Keratinocyte (primary cell): Measurements from ENCODE around the gene CD69. TPM values are rescaled to one million over a fixed set of nuclear protein-coding genes. Genes with fewer than 3 reads are reported as not detected.

Source experiments
- DNase-seq: peaks from one replicate; pipeline ENCODE4 v3.0.0-alpha.2; 2011; ENCODE audit warnings: low read depth, missing footprints, low spot score
- FAIRE-seq: peaks from 2 replicates; lab custom pipeline; 2011; peaks lifted over from hg19 to GRCh38; lab: Jason Lieb, UNC
- H2AFZ ChIP-seq: 2 replicates; pipeline ENCODE4 v1.6.0; 2012; ENCODE audit warnings: low read length, control low read depth, inconsistent platforms; ENCODE audit not compliant: control insufficient read depth
- H3K27ac ChIP-seq: 2 replicates; pipeline ENCODE4 v1.5.1; 2011; ENCODE audit warnings: low read length; ENCODE audit not compliant: control insufficient read depth, insufficient read depth
- H3K27me3 ChIP-seq: 3 replicates; pipeline ENCODE4 v1.6.0; 2011; ENCODE audit warnings: low read length; ENCODE audit not compliant: control insufficient read depth, insufficient read depth; ENCODE audit errors: extremely low read depth
- H3K36me3 ChIP-seq, 2 experiments: 2 replicates in 1 of 2; 3 replicates in 1 of 2; pipeline ENCODE4 v1.5.1; 2011; ENCODE audit warnings: low read length in 2 of 2, mild to moderate bottlenecking in 1 of 2; ENCODE audit not compliant: control insufficient read depth in 2 of 2, insufficient read depth in 2 of 2; ENCODE audit errors: extremely low read depth in 1 of 2
- H3K4me1 ChIP-seq: 3 replicates; pipeline ENCODE4 v1.5.1; 2011; ENCODE audit warnings: low read length; ENCODE audit not compliant: control insufficient read depth, insufficient read depth; ENCODE audit errors: extremely low read depth
- H3K4me2 ChIP-seq: 3 replicates; pipeline ENCODE4 v1.6.0; 2011; ENCODE audit warnings: low read depth, low read length; ENCODE audit not compliant: control insufficient read depth, insufficient read depth; ENCODE audit errors: extremely low read depth
- H3K4me3 ChIP-seq, 3 experiments: fragments of 200-600 bp in 1 of 3; sonication (generic) in 1 of 3; 2 replicates in 2 of 3; 3 replicates in 1 of 3; pipeline ENCODE4 v1.5.1; 2011 to 2016; ENCODE audit warnings: low read length in 3 of 3, mild to moderate bottlenecking in 3 of 3, control low read depth in 2 of 3, inconsistent platforms in 1 of 3, low read depth in 1 of 3, mixed read lengths in 1 of 3, mixed run types in 1 of 3, moderate library complexity in 1 of 3; ENCODE audit not compliant: control insufficient read depth in 2 of 3, insufficient read depth in 2 of 3; ENCODE audit errors: extremely low read depth in 1 of 3
- H3K79me2 ChIP-seq: 2 replicates; pipeline ENCODE4 v1.6.0; 2012; ENCODE audit warnings: low read length; ENCODE audit not compliant: control insufficient read depth, insufficient read depth
- H3K9ac ChIP-seq: 3 replicates; pipeline ENCODE4 v1.6.0; 2011; ENCODE audit warnings: low read length; ENCODE audit not compliant: control insufficient read depth, insufficient read depth; ENCODE audit errors: extremely low read depth
- H3K9me1 ChIP-seq: 3 replicates; pipeline ENCODE4 v1.6.0; 2011; ENCODE audit warnings: low read length; ENCODE audit not compliant: control insufficient read depth, insufficient read depth; ENCODE audit errors: extremely low read depth
- H3K9me3 ChIP-seq: 2 replicates; pipeline ENCODE4 v1.5.1; 2012; ENCODE audit warnings: low read depth, low read length; ENCODE audit not compliant: control insufficient read depth
- H4K20me1 ChIP-seq: 3 replicates; pipeline ENCODE4 v1.6.0; 2011; ENCODE audit warnings: low read length; ENCODE audit not compliant: control insufficient read depth, insufficient read depth; ENCODE audit errors: extremely low read depth
- CTCF ChIP-seq, 3 experiments: IDR thresholded peaks in 1 of 3; conservative IDR thresholded peaks in 1 of 3; optimal IDR thresholded peaks in 1 of 3; 2 replicates in 2 of 3; 3 replicates in 1 of 3; pipeline versions ENCODE3 to v1.5.1; 2011; ENCODE audit warnings: low read length in 3 of 3, mild to moderate bottlenecking in 3 of 3, moderate library complexity in 2 of 3, control low read depth in 1 of 3, inconsistent platforms in 1 of 3; ENCODE audit not compliant: insufficient read depth in 2 of 3; ENCODE audit errors: extremely low read depth in 1 of 3
- EZH2 ChIP-seq: IDR thresholded peaks from one replicate; pipeline ENCODE4 v1.6.1; 2012; ENCODE audit warnings: inconsistent platforms, mild to moderate bottlenecking, low read length, moderate library complexity
- dilution Hi-C: fragments of 300-500 bp; cut with MboI; formaldehyde crosslinking; loops from one replicate; pipeline ENCODE4 v1.7.0; 2020; ENCODE audit warnings: low sequenced_read_pairs; ENCODE audit not compliant: extremely low pct_ligation_motif_present
- polyA plus RNA-seq, 5 experiments: library from polyadenylated mRNA; depleted of rRNA in 3 of 5; stranded (reverse) in 3 of 5; stranded (forward) in 1 of 5; unstranded in 1 of 5; fragments of >200 nt; gene quantifications; 1 replicate in 1 of 5; 2 replicates in 3 of 5; 3 replicates in 1 of 5; pipeline versions ENCODE4 v1.2.1 to v1.2.3, GENCODE V29; 2011 to 2012; ENCODE audit warnings: missing spikeins in 2 of 5, low read depth in 1 of 5, low replicate concordance in 1 of 5

CD69 gene
- polyA plus RNA-seq, 1 donor (not counting 4 experiments of a cell fraction or from before 2014, with no cell fraction given): not detected

- no peaks in the 10 kb centered on the region for H3K4me1 ChIP-seq
- no peaks in the 10 kb centered on the region for H3K79me2 ChIP-seq
- no peak overlapping the region for H3K4me2 ChIP-seq
- H3K27ac ChIP-seq: no peak overlapping the region
- no peaks in the 10 kb centered on the region for H3K36me3 ChIP-seq
- H3K27me3 ChIP-seq: no peaks in the 10 kb centered on the region
- H3K9me1 ChIP-seq: no peaks in the 10 kb centered on the region
- no peak for TF ChIP-seq CTCF (optimal IDR thresholded peaks at IDR 0.05 in 1 of 3, IDR thresholded peaks at IDR 0.05 in 1 of 3, conservative IDR thresholded peaks at IDR 0.05 in 1 of 3; ENCODE audit: extremely low read depth in 1 of 3, insufficient read depth in 2 of 3, low read length in 3 of 3)
- TF ChIP-seq EZH2: no peak
- H4K20me1 ChIP-seq: no peaks in the 10 kb centered on the region
- no peak overlapping the region for H2AFZ ChIP-seq
- no peak for FAIRE-seq
- H3K4me3 ChIP-seq: no peak overlapping the region
- no peak for DNase-seq
- no peak overlapping the region for H3K9ac ChIP-seq
- dilution Hi-C loops: no loop called here
- H3K9me3 ChIP-seq: no peaks in the 10 kb centered on the region
These were observed 33.2 kb upstream of the CD69 start for GRCh38 chr12:9793779-9794395.

- DNase-seq: no peak
- Histone ChIP-seq H3K36me3 (no peaks in the 10 kb centered on the region), H3K9ac (no peak overlapping the region), H3K4me2 (no peak overlapping the region), H3K4me1 (no peaks in the 10 kb centered on the region), H3K9me1 (no peaks in the 10 kb centered on the region), H3K27me3 (no peaks in the 10 kb centered on the region), H3K79me2 (no peaks in the 10 kb centered on the region), H3K9me3 (no peaks in the 10 kb centered on the region), H3K27ac (no peak overlapping the region), H4K20me1 (no peaks in the 10 kb centered on the region), H3K4me3 (no peak overlapping the region), H2AFZ (no peak overlapping the region)
- TF ChIP-seq EZH2: no peak
- no peak for TF ChIP-seq CTCF (optimal IDR thresholded peaks at IDR 0.05 in 1 of 3, IDR thresholded peaks at IDR 0.05 in 1 of 3, conservative IDR thresholded peaks at IDR 0.05 in 1 of 3; ENCODE audit: extremely low read depth in 1 of 3, insufficient read depth in 2 of 3, low read length in 3 of 3)
- no peak for FAIRE-seq
- dilution Hi-C loops: no loop called here
These were observed 32.4 kb upstream of the CD69 start for GRCh38 chr12:9792961-9793617.
